Measurements from ENCODE around the gene TPRG1.
A peak's percentile ranks its signal among the peaks of the same experiment; 100 is the strongest.

The TPRG1 gene

DNA sequence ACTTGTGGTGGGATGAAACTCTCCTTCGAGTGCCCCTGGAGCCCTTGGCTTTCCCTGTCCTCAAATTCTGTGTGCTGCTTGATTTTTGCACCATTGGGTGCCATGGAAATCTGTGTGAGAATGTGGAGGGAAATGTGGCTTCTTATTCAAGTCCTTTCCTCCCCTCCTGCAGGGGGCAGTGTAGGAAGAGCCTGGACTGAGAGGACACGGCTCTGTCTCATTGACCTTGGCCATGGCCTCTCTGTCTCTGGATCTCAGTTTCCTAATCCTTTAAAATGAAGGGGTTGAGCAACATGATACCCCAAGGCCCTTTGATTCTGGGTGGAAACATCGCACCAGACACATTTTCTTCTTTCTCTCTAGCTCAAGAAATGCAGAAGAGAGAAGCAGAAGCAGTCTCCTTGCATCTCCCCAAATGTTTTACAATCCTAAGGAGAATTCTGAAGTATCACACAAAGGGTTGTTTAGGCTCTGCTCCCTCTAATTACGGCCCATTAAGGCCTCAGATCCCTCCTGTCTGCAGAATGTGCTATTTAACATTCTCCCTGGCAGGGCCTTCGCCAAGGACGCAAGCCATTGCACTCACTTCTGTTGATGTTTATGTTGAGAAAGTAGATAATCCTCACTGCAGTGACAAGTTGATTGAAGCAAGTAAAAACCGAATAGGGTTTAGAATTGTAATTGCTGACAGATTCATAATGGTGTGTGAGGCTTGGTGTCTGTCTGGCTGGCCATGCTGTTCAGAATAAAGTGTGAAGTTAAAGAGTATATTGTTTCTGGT, 169.1 kb downstream of the TPRG1 start:
- peak; percentile 11 for DNase-seq (ENCODE audit: low read depth)
- TF ChIP-seq, protein P1, sequence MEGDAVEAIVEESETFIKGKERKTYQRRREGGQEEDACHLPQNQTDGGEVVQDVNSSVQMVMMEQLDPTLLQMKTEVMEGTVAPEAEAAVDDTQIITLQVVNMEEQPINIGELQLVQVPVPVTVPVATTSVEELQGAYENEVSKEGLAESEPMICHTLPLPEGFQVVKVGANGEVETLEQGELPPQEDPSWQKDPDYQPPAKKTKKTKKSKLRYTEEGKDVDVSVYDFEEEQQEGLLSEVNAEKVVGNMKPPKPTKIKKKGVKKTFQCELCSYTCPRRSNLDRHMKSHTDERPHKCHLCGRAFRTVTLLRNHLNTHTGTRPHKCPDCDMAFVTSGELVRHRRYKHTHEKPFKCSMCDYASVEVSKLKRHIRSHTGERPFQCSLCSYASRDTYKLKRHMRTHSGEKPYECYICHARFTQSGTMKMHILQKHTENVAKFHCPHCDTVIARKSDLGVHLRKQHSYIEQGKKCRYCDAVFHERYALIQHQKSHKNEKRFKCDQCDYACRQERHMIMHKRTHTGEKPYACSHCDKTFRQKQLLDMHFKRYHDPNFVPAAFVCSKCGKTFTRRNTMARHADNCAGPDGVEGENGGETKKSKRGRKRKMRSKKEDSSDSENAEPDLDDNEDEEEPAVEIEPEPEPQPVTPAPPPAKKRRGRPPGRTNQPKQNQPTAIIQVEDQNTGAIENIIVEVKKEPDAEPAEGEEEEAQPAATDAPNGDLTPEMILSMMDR (IDR thresholded peaks at IDR 0.05; ENCODE audit: low read length, missing control alignments): peak; percentile 22
- no peak overlapping the region for H3K4me3 ChIP-seq (replicated peaks; ENCODE audit: low read depth, low read length)

DNA sequence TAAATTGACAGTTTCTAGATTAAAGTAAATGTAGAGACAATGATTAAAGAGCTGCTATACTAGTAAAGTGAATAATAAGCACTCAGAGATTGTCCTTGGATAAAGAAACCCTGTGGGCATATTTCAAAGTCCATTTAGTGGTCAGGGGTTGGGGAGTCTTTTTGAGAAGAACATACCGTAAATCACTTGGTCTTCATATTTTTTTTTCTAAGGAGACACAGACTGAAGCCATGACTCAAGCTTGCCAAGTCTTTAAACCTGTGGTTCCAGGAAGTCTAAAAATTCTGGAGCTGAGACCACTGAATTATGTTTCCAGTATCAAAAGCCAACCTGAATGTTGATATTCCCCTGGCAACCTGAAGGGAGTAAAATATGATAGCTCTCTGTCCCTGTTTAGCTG, 171.0 kb downstream of the TPRG1 start:
- no peak overlapping the region for H3K4me3 ChIP-seq (replicated peaks; ENCODE audit: low read depth, low read length)
- TF ChIP-seq, protein P1 (IDR thresholded peaks at IDR 0.05; ENCODE audit: low read length, missing control alignments): no peak
- DNase-seq (ENCODE audit: low read depth): no peak

DNA sequence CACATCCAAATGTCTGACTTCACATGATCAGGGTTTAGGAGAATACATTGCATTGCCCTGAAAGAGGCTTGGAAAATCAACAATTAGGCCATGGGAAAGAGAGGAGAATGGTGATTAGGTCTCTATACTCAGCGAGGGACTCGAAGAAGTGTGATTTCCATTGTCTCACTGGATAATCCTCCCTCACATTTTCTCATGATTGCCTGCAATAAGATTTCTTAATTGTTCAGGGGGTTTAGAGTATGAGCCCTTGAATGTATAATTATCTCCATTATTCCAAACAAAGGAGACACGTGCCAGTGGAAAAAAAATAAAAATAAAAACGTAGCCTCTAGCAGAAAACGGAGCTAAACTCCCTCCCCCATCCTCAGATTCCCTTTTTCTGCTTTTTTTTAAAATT, 173.2 kb downstream of the TPRG1 start:
- TF ChIP-seq, protein P1 (IDR thresholded peaks at IDR 0.05; ENCODE audit: low read length, missing control alignments): no peak
- H3K4me3 ChIP-seq (replicated peaks; ENCODE audit: low read depth, low read length): no peak overlapping the region

DNA sequence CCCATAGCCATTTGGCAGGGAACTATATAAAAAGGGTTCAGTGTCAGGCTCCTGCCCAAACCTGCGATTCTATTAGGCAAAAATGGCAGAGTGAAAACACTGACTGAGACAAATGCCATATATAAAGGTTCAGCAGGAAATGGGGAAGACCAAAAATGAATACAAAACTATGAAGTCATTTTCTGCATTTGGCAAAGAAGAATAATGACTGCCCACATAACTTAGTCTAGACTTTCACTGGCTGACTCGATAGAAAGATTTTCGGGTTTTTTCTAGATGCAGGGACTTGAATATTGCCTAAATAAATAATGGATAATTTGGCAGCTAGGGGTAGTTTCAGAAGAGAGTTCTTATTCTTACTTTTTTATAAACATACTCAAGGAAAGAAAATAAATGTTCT, 178.0 kb downstream of the TPRG1 start:
- DNase-seq (ENCODE audit: low read depth): no peak
- H3K4me3 ChIP-seq (replicated peaks; ENCODE audit: low read depth, low read length): no peak overlapping the region
- TF ChIP-seq, protein P1 (IDR thresholded peaks at IDR 0.05; ENCODE audit: low read length, missing control alignments): no peak

More for the DNA sequence above, 173.2 kb downstream of the TPRG1 start:
- DNase-seq (ENCODE audit: low read depth): no peak

DNA sequence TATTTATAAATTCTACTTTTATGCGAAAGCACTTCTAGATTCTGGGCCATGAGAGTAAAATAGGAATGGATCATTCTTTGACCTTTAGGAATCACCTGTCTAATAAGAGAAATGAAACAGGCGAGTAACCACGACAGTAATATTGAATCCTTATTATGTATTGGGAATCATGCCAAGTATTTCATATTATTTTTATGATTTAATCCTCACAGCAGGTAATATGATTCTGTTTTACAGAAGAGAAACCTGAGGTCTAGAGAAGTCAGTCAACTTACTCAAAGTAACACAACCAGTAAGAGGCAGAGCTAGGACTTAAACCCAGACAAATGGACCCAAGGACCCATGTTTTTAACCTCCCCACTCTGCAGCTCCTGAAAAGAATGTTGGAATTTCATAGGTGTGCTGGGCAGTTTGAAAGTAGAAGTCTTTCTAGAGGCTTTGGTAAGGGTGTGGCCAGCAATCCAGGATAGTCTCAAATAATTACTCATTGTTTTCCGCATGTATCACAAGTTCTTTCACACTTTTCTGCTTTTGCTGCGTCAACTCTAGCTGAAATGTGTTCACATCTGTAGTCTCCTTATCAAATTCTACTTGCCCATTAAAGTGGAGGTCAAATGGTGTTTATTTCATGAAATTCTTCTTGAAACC, 181.7 kb downstream of the TPRG1 start:
- TF ChIP-seq, protein P1 (IDR thresholded peaks at IDR 0.05; ENCODE audit: low read length, missing control alignments): no peak
- no peak for DNase-seq (ENCODE audit: low read depth)
- H3K4me3 ChIP-seq (replicated peaks; ENCODE audit: low read depth, low read length): no peak overlapping the region

DNA sequence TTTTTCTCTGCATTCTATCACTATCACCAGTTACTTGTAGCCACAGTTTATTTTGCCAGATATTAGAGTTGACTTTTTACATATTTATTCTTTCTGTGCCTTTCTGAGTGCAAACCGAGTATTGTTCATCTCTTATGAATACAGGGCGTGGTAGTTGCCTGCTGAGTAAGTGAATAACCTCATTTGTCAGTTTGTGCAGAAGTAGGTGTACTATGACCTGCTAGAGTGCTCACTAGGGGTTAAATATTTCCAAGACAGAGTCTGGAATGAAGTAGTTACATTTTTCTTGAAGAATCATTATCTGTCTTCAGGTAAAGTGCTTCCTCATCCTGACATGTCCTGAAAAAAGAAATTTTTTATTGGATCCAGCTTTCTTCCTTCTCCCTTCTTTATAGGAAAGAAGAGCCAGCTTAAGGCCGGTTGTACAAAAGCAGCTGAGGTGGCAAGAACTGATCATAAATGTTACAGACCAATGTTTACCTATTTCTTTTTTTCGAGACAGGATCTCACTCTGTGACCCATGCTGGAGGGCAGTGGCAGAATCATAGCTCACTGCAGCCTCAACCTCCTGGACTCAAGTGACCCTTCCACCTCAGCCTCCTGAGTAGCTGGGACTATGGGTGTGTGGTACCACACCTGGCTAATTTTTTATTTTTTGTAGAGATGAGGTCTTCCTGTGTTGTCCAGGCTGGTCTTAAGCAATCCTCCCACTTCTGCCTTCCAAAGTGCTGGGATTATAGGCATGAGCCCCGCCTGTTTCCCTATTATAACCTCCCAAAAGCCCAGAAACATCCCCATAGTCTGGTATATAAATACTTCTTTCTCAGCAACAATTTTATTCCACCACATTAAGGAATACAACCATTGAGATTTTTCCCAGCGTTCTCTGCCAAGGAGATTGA, 182.5 kb downstream of the TPRG1 start:
- TF ChIP-seq, protein P1 (IDR thresholded peaks at IDR 0.05; ENCODE audit: low read length, missing control alignments): no peak
- H3K4me3 ChIP-seq (replicated peaks; ENCODE audit: low read depth, low read length): no peak overlapping the region
- DNase-seq (ENCODE audit: low read depth): no peak
